WTC11 (cell line): ENCODE data around the gene NCS1. TPM values are rescaled to one million over a fixed set of nuclear protein-coding genes. Genes with fewer than 3 reads are reported as not detected.
A peak's percentile ranks its signal among the peaks of the same experiment; 100 is the strongest.

Source experiments
- ATAC-seq: fragments of 200-7000 bp; cut with Tn5 transposase; 2 replicates; pipeline ENCODE4 v1.10.0; 2021; ENCODE audit warnings: mild to moderate bottlenecking, moderate library complexity
- CTCF ChIA-PET: fragments of 300-600 bp; sonication (Branson Sonifier 250); formaldehyde crosslinking; loops from one replicate; lab custom pipeline; 2021; ENCODE audit warnings: antibody characterized with exemption; lab: Charles Lee
- POLR2A ChIA-PET: fragments of 350-600 bp; sonication (Branson Sonifier 250); formaldehyde crosslinking; loops from one replicate; lab custom pipeline; 2021; ENCODE audit warnings: antibody characterized with exemption; lab: Charles Lee
- DNase-seq: peaks from one replicate; pipeline ENCODE4 v3.0.0; 2021; ENCODE audit warnings: low spot score
- H3K27ac Mint-ChIP-seq: 2 replicates; pipeline ENCODE4 v1.8.0; 2021; ENCODE audit warnings: mixed read lengths
- H3K27me3 Mint-ChIP-seq: 2 replicates; pipeline ENCODE4 v1.8.0; 2021; ENCODE audit warnings: low read depth, mild to moderate bottlenecking, moderate library complexity, mixed read lengths
- H3K36me3 Mint-ChIP-seq: 2 replicates; pipeline ENCODE4 v1.8.0; 2021; ENCODE audit warnings: mixed read lengths
- H3K4me1 Mint-ChIP-seq: 2 replicates; pipeline ENCODE4 v1.8.0; 2022; ENCODE audit warnings: mixed read lengths
- H3K4me3 Mint-ChIP-seq: 2 replicates; pipeline ENCODE4 v1.8.0; 2021; ENCODE audit warnings: mild to moderate bottlenecking, moderate library complexity, mixed read lengths
- H3K9me3 Mint-ChIP-seq: 2 replicates; pipeline ENCODE4 v1.8.0; 2021; ENCODE audit warnings: mixed read lengths
- CBFB ChIP-seq: sonication (generic); formaldehyde crosslinking; IDR thresholded peaks from 2 replicates; pipeline ENCODE4 v1.8.1; 2022; ENCODE audit warnings: mild to moderate bottlenecking, low read depth, missing genetic modification reagents
- CREB1 ChIP-seq: sonication (generic); formaldehyde crosslinking; IDR thresholded peaks from 2 replicates; pipeline ENCODE4 v1.8.0; 2023; ENCODE audit warnings: mild to moderate bottlenecking, missing genetic modification reagents
- IRF2 ChIP-seq: sonication (generic); formaldehyde crosslinking; IDR thresholded peaks from 2 replicates; pipeline ENCODE4 v1.8.0; 2022; ENCODE audit warnings: low read depth, missing genetic modification reagents, borderline replicate concordance
- KAT7 ChIP-seq: sonication (generic); formaldehyde crosslinking; IDR thresholded peaks from 2 replicates; pipeline ENCODE4 v1.8.1; 2023; ENCODE audit warnings: missing genetic modification reagents, mild to moderate bottlenecking, borderline replicate concordance
- MYBL2 ChIP-seq: sonication (generic); formaldehyde crosslinking; IDR thresholded peaks from 2 replicates; pipeline ENCODE4 v1.8.1; 2023; ENCODE audit warnings: mild to moderate bottlenecking, moderate library complexity, missing genetic modification reagents
- NFE2L1 ChIP-seq: sonication (generic); formaldehyde crosslinking; IDR thresholded peaks from 2 replicates; pipeline ENCODE4 v1.8.1; 2023; ENCODE audit warnings: missing genetic modification reagents
- NFYB ChIP-seq: sonication (generic); formaldehyde crosslinking; conservative IDR thresholded peaks from 2 replicates; pipeline ENCODE4 v1.8.0; 2022; ENCODE audit warnings: low read depth, missing genetic modification reagents
- NR3C1 ChIP-seq: sonication (generic); formaldehyde crosslinking; conservative IDR thresholded peaks from 2 replicates; pipeline ENCODE4 v1.8.1; 2023; ENCODE audit warnings: low read depth, mild to moderate bottlenecking, missing genetic modification reagents
- SMAD4 ChIP-seq: sonication (generic); formaldehyde crosslinking; IDR thresholded peaks from 2 replicates; pipeline ENCODE4 v1.8.0; 2022; ENCODE audit warnings: mild to moderate bottlenecking, missing genetic modification reagents
- ZBTB21 ChIP-seq: sonication (generic); formaldehyde crosslinking; IDR thresholded peaks from 2 replicates; pipeline ENCODE4 v1.8.1; 2023; ENCODE audit warnings: mild to moderate bottlenecking, missing genetic modification reagents, borderline replicate concordance
- ZNF121 ChIP-seq: sonication (generic); formaldehyde crosslinking; IDR thresholded peaks from 2 replicates; pipeline ENCODE4 v1.8.0; 2023; ENCODE audit warnings: missing genetic modification reagents
- ZNF232 ChIP-seq: sonication (generic); formaldehyde crosslinking; IDR thresholded peaks from 2 replicates; pipeline ENCODE4 v1.8.0; 2022; ENCODE audit warnings: mild to moderate bottlenecking, missing genetic modification reagents
- ZNF396 ChIP-seq: fragments of 250-450 bp; sonication (Bioruptor Pico); IDR thresholded peaks from 2 replicates; pipeline ENCODE4 v1.8.0; 2021; ENCODE audit warnings: mild to moderate bottlenecking, moderate library complexity, borderline replicate concordance
- ZNF671 ChIP-seq: fragments of 250-450 bp; sonication (Bioruptor Pico); IDR thresholded peaks from 2 replicates; pipeline ENCODE4 v1.8.0; 2021; ENCODE audit warnings: mild to moderate bottlenecking
- total RNA-seq: library from RNA; stranded (reverse); gene quantifications from 3 replicates; pipeline ENCODE4 v1.2.3, GENCODE V29; 2021
- TF ChIP-seq, protein P1 (sequence below): sonication (generic); formaldehyde crosslinking; IDR thresholded peaks from 2 replicates; pipeline ENCODE4 v1.8.1; 2023; ENCODE audit warnings: mild to moderate bottlenecking, missing genetic modification reagents, moderate library complexity
- TF ChIP-seq, protein P2 (sequence below): fragments of 250-450 bp; sonication (Bioruptor Pico); IDR thresholded peaks from 2 replicates; pipeline ENCODE4 v1.9.0; 2021; ENCODE audit warnings: moderate library complexity, mild to moderate bottlenecking, inconsistent platforms, borderline replicate concordance
- TF ChIP-seq, protein P3 (sequence below): sonication (generic); formaldehyde crosslinking; IDR thresholded peaks from 2 replicates; pipeline ENCODE4 v1.8.0; 2022; ENCODE audit warnings: mild to moderate bottlenecking, missing genetic modification reagents
- TF ChIP-seq, protein P4 (sequence below): sonication (generic); formaldehyde crosslinking; IDR thresholded peaks from 2 replicates; pipeline ENCODE4 v1.8.1; 2022; ENCODE audit warnings: low read depth, mild to moderate bottlenecking, moderate library complexity, missing genetic modification reagents, borderline replicate concordance
- TF ChIP-seq, protein P5 (sequence below): sonication (generic); formaldehyde crosslinking; IDR thresholded peaks from 2 replicates; pipeline ENCODE4 v1.8.0; 2023; ENCODE audit warnings: missing genetic modification reagents, mild to moderate bottlenecking, borderline replicate concordance
- TF ChIP-seq, protein P6 (sequence below): sonication (generic); formaldehyde crosslinking; IDR thresholded peaks from 2 replicates; pipeline ENCODE4 v1.8.0; 2022; ENCODE audit warnings: mild to moderate bottlenecking, missing genetic modification reagents

NCS1 gene
- total RNA-seq, 1 experiment from 2014 or later: 32.4 TPM

DNA sequence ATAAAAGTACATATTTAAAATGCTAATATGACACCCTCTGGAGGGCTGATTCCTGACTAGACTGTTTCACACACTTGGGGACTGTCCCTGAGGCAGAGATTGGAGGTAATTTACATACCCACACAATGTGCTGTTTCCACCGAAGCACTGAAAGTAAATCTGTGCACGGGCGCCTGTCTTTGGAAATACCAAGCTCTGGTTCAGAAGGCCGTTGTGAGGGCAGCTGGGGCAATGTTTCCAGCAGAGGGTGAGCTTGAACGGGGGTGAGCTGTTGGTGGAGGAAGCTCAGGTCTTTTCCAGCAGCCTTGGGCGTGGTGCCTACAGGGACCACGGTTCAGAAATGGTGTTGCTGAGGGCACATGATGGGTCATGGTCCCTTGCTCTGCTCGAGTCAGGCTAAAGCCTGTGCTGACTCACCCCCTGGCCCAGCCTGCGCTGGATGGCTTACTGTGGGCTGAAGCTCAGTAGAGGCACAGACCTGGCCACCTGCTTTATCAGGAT is 67.6 kb downstream of the NCS1 start:
- POLR2A ChIA-PET: interaction anchor here (0.6 kb wide), 1 partner anchor 478 kb away, joined by 4 read pairs; no protein-coding TSS in a partner anchor
- CTCF ChIA-PET: interaction anchor here (1.0 to 1.5 kb wide), 5 partner anchors 66 to 116 kb away, joined by 3 to 6 read pairs (median 3); no protein-coding TSS in a partner anchor
- no peak overlapping the region for H3K27ac Mint-ChIP-seq
- H3K9me3 Mint-ChIP-seq: no peaks in the 10 kb centered on the region
- no peak for TF ChIP-seq NFYB
- TF ChIP-seq ZNF121 (CRISPR knock-in tag): no peak
- no peak for TF ChIP-seq IRF2 (CRISPR knock-in tag)
- TF ChIP-seq NFE2L1 (CRISPR knock-in tag): no peak
- no peak for TF ChIP-seq KAT7 (CRISPR knock-in tag)
- H3K4me3 Mint-ChIP-seq: no peak overlapping the region
- ATAC-seq (no peak), DNase-seq (no peak)
- H3K36me3 Mint-ChIP-seq: no peaks in the 10 kb centered on the region
- peaks cover 14% of the 10 kb centered on the region for H3K27me3 Mint-ChIP-seq
- peaks cover 19% of the 10 kb centered on the region for H3K4me1 Mint-ChIP-seq

DNA sequence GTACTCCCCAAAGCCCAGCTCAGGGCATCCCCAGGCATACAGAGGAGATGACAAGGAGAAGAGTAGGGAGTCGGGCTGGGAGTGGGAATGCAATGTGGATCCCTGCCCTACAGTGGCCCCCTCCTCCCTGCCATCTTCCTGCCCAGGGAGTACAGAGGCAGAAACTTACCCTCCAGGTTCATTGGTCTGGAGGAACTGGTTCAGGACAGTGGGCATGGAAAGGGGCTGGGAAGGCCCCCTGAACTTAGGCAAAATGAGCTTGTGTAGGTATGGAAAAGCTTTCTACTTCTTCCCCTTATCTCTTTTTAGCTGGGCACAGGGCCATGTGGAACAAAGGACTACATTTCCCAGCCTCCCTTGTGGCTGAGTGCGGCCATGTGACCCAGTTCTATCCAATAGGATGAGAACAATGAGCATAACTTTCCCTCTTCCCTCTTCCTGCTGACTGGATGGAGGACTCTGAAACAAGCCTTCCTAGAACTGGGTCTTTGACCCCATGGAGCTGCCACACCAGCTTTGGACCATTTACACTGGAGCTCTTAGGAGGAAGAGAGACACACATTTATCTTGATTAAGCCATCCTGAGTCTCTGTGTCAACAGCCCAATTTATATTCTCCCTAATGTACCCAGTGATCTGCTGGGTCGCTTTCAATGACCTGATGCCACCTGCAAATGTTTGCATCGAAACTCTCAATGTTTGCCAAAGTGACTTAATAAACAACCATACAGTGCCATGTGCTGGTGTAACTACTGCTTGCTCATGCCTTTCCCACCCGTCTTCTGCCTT is 68.4 kb downstream of the NCS1 start:
- Mint-ChIP-seq H3K4me3 (no peak overlapping the region), H3K9me3 (no peaks in the 10 kb centered on the region), H3K4me1 (peaks cover 19% of the 10 kb centered on the region), H3K27ac (no peak overlapping the region), H3K36me3 (no peaks in the 10 kb centered on the region), H3K27me3 (peaks cover 14% of the 10 kb centered on the region)
- peak; percentile 65 for ATAC-seq
- ChIA-PET POLR2A (interaction anchor here (0.6 kb wide), 1 partner anchor 479 kb away, joined by 4 read pairs; no protein-coding TSS in a partner anchor), CTCF (interaction anchor here (1.0 to 1.5 kb wide), 4 partner anchors 67 to 115 kb away, joined by 3 to 6 read pairs (median 3); no protein-coding TSS in a partner anchor)
- DNase-seq: peak; percentile 52
- TF ChIP-seq NR3C1 (CRISPR knock-in tag) (no peak), ZNF671 (CRISPR knock-in tag) (no peak), ZNF232 (CRISPR knock-in tag) (no peak), ZBTB21 (CRISPR knock-in tag) (no peak), MYBL2 (CRISPR knock-in tag) (no peak), SMAD4 (CRISPR knock-in tag) (no peak), NFYB (peak; percentile 54; the same call in 1 of the 2 replicates), CBFB (CRISPR knock-in tag) (no peak), IRF2 (CRISPR knock-in tag) (no peak), CREB1 (CRISPR knock-in tag) (no peak), ZNF396 (CRISPR knock-in tag) (no peak)
- TF ChIP-seq, protein P1, sequence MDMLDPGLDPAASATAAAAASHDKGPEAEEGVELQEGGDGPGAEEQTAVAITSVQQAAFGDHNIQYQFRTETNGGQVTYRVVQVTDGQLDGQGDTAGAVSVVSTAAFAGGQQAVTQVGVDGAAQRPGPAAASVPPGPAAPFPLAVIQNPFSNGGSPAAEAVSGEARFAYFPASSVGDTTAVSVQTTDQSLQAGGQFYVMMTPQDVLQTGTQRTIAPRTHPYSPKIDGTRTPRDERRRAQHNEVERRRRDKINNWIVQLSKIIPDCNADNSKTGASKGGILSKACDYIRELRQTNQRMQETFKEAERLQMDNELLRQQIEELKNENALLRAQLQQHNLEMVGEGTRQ (CRISPR knock-in tag): peak; percentile 98
- TF ChIP-seq, protein P2, sequence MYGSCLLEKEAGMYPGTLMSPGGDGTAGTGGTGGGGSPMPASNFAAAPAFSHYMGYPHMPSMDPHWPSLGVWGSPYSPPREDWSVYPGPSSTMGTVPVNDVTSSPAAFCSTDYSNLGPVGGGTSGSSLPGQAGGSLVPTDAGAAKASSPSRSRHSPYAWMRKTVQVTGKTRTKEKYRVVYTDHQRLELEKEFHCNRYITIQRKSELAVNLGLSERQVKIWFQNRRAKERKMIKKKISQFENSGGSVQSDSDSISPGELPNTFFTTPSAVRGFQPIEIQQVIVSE (CRISPR knock-in tag): no peak
- TF ChIP-seq, protein P3, sequence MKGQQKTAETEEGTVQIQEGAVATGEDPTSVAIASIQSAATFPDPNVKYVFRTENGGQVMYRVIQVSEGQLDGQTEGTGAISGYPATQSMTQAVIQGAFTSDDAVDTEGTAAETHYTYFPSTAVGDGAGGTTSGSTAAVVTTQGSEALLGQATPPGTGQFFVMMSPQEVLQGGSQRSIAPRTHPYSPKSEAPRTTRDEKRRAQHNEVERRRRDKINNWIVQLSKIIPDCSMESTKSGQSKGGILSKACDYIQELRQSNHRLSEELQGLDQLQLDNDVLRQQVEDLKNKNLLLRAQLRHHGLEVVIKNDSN: peak; percentile 98
- TF ChIP-seq, protein P4, sequence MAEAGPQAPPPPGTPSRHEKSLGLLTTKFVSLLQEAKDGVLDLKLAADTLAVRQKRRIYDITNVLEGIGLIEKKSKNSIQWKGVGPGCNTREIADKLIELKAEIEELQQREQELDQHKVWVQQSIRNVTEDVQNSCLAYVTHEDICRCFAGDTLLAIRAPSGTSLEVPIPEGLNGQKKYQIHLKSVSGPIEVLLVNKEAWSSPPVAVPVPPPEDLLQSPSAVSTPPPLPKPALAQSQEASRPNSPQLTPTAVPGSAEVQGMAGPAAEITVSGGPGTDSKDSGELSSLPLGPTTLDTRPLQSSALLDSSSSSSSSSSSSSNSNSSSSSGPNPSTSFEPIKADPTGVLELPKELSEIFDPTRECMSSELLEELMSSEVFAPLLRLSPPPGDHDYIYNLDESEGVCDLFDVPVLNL (CRISPR knock-in tag): no peak
- TF ChIP-seq, protein P5, sequence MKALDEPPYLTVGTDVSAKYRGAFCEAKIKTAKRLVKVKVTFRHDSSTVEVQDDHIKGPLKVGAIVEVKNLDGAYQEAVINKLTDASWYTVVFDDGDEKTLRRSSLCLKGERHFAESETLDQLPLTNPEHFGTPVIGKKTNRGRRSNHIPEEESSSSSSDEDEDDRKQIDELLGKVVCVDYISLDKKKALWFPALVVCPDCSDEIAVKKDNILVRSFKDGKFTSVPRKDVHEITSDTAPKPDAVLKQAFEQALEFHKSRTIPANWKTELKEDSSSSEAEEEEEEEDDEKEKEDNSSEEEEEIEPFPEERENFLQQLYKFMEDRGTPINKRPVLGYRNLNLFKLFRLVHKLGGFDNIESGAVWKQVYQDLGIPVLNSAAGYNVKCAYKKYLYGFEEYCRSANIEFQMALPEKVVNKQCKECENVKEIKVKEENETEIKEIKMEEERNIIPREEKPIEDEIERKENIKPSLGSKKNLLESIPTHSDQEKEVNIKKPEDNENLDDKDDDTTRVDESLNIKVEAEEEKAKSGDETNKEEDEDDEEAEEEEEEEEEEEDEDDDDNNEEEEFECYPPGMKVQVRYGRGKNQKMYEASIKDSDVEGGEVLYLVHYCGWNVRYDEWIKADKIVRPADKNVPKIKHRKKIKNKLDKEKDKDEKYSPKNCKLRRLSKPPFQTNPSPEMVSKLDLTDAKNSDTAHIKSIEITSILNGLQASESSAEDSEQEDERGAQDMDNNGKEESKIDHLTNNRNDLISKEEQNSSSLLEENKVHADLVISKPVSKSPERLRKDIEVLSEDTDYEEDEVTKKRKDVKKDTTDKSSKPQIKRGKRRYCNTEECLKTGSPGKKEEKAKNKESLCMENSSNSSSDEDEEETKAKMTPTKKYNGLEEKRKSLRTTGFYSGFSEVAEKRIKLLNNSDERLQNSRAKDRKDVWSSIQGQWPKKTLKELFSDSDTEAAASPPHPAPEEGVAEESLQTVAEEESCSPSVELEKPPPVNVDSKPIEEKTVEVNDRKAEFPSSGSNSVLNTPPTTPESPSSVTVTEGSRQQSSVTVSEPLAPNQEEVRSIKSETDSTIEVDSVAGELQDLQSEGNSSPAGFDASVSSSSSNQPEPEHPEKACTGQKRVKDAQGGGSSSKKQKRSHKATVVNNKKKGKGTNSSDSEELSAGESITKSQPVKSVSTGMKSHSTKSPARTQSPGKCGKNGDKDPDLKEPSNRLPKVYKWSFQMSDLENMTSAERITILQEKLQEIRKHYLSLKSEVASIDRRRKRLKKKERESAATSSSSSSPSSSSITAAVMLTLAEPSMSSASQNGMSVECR: no peak
- TF ChIP-seq, protein P6, sequence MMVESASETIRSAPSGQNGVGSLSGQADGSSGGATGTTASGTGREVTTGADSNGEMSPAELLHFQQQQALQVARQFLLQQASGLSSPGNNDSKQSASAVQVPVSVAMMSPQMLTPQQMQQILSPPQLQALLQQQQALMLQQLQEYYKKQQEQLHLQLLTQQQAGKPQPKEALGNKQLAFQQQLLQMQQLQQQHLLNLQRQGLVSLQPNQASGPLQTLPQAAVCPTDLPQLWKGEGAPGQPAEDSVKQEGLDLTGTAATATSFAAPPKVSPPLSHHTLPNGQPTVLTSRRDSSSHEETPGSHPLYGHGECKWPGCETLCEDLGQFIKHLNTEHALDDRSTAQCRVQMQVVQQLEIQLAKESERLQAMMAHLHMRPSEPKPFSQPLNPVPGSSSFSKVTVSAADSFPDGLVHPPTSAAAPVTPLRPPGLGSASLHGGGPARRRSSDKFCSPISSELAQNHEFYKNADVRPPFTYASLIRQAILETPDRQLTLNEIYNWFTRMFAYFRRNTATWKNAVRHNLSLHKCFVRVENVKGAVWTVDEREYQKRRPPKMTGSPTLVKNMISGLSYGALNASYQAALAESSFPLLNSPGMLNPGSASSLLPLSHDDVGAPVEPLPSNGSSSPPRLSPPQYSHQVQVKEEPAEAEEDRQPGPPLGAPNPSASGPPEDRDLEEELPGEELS (CRISPR knock-in tag): no peak
